Left kidney (tissue), 2 donors: ENCODE results near the gene ISYNA1. TPM values are rescaled to one million over a fixed set of nuclear protein-coding genes. Genes with fewer than 3 reads are reported as not detected.
A peak's percentile ranks its signal among the peaks of the same experiment; 100 is the strongest.

ENCODE experiments used
- DNase-seq: peaks from one replicate; pipeline ENCODE4 v3.0.0-alpha.2; 2013
- polyA plus RNA-seq: library from polyadenylated mRNA; unstranded; fragments of 120-200 nt; gene quantifications from one replicate; pipeline ENCODE4 v1.2.1, GENCODE V29; 2013; ENCODE audit not compliant: insufficient read length

The ISYNA1 gene
- polyA plus RNA-seq, 1 donor = 101 TPM

DNA sequence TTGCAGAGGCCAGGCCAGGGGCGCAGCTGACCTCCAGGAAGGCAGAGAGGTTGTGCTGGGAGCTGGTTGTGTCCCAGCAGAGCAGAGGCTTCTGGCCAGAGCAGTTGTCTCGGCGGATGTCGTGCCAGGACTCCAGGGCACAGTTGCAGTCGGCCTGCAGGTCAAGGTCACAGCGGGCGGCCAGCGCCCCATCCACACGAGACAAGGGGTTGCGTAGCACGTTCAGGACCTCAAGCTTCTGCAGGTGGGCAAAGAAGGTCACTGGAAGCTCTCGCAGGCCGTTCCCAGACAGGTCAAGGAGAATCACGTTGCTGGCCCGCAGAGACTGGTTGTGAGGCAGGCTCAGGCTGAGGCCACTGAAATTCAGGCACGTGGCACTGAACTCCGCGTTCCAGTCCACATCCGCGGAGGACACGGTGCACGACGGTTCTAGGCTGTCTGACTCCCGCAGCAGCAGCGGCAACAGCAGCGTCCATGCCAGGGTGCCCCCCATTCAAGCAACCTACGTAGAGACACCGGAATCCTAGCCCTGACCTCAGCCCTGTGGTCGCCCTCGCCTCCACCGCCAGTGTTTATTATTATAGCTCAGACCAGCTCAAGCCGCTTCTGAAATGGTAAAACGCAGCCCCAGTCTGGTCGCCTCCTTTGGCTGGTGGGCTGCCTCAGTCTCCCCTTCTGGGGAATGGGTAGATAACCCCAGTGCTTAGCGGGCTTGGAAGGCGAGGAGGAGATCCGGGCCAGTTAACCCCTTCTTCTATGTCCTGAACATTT is 41.3 kb downstream of the ISYNA1 start:
- no peak for DNase-seq

DNA sequence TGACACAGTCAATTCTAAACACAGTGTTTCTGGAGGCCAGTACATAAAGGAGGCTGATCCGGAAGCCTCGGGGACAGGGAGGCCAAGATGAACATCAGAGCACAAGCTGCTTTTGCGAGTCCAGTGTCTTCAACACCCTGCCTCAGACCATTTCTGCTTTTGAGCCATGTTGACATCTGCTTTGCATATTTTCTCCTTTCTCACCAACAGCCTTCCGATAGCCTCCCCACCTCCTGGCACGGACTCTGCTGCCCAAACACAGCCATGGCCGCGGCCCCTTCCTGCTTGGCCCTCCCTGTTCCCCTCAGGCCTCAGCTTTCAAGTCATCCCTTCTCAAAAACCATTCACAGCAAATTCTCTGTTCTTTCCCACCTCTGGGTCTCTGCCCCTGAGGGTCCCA is 44.1 kb downstream of the ISYNA1 start:
- no peak for DNase-seq

DNA sequence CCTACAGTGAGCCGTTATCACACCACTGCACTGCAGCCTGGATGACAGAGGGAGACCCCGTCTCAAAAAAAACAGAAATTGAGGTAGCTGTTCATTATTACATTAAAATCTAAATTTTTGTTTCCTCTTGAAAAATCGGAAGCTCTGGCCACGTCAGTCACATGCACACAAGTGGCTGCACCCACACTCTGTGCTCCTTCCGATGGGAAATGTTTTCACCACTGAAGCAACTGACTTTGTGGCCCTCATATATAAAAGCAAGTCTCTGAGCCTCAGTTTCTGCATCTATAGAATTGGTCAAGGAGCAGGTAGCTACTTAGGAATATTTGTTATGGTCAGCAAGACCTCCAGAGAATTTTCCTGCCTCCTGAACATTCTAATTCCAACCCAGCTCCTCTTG is 45.0 kb downstream of the ISYNA1 start:
- DNase-seq = no peak

DNA sequence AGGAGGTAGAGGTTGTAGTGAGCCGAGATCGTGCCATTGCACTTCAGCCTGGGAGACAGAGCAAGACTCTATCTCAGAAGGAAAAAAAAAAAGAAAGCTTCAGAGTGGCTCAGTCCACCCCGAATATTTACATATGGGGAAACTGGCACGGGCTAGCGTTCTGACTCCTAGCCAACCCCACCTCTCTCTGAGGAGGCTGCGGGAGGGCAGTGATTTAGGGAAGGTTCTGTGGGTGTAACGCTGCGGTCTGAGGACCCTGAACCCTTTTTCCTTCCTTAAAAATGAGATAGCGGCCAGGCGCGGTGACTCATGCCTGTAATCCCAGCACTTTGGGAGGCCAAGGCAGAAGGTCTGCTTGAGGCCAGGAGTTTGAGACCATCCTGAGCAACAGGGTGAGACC is 45.5 kb downstream of the ISYNA1 start:
- no peak for DNase-seq

DNA sequence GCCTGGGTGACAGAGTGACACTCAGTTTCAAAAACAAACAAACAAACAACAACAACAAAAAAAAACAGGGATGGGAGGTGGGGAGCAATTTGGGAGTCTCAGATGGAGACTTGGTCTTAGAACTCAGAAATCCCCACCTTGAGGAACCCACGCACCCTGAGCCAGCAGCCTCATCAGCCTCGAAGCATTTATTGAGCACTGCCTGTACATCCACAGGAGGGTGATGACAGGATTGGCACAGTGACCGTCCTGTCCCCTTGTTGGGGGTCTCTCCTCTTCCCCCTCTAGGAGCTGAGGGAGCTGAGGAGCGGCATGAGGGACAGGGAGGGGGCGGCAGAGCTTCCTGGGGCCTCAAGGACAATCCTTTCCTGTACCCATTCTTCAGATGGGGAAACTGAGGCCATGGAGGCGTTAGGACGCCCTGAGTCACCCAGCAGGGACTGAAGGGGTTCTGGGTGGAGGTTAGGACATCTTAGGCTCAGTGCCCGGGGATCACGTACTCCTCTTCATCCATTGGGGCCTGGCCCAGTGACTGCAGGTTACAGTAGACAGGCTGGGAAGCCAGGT is 46.3 kb downstream of the ISYNA1 start:
- DNase-seq = no peak

DNA sequence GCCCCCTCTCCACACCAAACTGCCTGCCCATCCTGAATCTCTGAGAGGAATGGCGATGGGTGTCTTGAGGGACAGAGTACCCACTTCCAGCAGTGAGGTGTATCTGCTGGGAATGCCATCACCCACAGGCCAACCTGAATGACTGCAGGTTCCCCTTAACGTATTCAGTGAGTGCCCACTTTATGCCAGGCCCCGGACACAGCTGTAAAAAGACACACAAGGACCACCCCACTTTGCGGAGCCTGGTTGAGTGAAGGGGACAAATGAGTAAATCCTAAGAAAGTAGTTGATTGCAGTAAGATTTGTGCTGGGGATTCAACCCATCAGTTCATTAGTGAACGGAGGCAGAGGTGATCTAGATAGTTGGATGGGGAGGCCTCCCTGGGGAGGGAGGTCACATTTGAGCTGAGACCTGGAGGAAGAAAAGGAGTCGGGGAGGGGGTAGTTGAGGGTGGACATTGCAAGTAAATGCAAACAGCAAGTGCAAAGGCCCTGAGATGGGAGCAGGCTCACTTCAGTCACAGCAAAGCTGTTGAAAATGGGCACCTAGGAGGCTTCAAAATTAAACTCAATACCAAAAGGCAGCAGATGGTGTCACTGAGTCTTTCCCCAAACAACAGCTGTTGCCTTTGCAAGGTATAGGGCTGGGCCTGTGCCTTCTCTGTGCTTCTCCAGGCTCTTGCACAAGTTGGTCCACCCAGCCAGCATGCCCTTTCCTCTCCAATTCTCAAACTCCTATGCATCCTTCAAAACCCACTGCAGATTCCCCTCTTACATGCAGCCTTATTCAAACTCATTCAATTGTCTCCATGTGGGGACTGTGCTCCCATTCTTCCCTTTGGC is 47.6 kb downstream of the ISYNA1 start:
- DNase-seq = no peak

DNA sequence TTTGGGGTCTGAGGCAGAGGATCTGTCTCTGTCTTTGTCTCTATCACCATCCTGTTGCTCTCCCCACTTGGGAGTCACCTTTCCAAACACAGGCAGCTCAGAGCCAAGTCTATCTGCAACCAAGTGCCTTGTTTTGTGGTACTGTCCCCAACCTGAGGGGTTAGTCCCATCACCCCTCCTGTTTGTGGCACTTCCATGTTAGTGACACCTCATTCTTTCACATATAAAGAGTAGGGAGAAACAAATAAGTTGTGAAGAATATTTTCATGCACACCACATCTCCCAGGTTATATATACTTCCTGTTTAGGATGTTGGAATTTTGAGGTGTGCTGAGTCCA is 48.2 kb downstream of the ISYNA1 start:
- no peak for DNase-seq

DNA sequence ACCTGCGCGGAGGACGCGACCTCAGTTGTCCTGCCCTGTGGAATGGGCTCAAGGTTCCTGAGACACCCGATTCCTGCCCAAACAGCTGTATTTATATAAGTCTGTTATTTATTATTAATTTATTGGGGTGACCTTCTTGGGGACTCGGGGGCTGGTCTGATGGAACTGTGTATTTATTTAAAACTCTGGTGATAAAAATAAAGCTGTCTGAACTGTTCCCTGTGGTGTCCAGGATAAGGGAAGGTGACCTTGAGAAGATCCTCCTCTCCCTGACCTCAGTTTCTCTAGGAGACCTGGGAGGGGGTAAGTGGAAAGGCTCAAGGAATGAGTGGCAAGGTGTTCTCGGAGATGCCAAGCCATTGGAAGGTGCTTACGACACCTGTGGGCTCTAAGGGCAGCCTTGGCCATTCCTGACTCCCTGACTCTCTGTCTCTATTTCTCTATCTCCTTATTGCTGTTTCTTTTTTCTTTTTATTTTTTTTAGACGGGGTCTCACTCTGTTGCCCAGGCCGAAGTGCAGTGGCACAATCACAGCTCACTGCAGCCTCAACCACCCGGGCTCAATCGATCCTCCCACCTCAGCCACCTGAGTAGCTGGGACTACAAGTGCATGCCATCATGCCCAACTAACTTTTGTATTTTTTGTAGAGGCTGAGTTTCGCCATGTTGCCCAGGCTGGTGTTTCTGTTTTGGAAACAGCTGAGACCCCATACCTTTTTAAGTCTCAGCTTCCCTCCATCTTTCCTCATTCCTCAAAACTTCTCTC is 48.8 kb downstream of the ISYNA1 start:
- DNase-seq = no peak

DNA sequence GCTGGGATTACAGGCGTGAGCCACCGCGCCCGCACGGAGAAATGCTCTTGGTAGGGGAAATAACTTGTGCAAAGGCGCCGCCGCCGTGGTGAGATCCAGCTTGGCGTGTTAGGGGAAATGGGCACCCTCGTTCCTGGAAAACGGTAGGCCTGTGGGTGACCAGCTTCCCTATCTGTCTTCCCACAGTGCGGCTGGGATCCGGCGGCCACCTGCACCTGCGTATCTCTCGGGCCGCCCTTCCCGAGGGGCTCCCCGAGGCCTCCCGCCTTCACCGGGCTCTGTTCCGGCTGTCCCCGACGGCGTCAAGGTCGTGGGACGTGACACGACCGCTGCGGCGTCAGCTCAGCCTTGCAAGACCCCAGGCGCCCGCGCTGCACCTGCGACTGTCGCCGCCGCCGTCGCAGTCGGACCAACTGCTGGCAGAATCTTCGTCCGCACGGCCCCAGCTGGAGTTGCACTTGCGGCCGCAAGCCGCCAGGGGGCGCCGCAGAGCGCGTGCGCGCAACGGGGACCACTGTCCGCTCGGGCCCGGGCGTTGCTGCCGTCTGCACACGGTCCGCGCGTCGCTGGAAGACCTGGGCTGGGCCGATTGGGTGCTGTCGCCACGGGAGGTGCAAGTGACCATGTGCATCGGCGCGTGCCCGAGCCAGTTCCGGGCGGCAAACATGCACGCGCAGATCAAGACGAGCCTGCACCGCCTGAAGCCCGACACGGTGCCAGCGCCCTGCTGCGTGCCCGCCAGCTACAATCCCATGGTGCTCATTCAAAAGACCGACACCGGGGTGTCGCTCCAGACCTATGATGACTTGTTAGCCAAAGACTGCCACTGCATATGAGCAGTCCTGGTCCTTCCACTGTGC is 49.6 kb downstream of the ISYNA1 start:
- peak; percentile 82 for DNase-seq

DNA sequence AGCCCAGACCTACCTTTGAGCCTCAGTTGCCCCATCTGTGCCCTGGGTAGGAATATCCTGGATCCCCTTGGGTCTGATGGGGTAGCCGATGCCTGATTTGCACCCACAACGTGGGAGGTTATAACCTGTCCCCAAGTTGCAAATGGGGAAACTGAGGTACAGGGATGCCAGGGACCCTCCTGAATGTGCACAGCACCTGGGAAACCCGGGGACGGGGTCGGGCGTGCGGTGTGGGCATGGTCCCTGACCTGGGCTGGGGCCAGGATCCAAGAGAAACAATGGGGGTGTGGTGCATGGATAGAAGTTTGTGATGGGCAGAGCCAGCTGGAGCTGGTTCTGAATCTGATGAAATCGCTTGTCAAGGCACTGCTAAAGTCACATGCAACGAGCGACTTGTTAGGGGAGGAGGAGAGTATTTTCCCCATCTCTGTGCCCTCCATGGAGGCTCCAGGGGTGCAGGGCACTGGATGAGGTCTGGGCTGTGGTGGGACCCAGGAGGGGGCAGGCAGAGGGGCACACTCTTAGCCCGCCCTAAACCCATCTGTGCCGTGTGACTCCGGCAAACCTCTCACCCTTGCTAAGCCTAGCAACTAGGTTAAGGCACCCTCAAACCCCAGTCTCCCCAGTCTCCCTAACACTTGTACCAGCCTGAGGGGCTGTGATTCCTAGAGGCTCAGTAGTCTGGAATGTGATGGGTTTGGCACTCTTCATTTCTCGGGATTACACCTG is 51.2 kb downstream of the ISYNA1 start:
- no peak for DNase-seq

DNA sequence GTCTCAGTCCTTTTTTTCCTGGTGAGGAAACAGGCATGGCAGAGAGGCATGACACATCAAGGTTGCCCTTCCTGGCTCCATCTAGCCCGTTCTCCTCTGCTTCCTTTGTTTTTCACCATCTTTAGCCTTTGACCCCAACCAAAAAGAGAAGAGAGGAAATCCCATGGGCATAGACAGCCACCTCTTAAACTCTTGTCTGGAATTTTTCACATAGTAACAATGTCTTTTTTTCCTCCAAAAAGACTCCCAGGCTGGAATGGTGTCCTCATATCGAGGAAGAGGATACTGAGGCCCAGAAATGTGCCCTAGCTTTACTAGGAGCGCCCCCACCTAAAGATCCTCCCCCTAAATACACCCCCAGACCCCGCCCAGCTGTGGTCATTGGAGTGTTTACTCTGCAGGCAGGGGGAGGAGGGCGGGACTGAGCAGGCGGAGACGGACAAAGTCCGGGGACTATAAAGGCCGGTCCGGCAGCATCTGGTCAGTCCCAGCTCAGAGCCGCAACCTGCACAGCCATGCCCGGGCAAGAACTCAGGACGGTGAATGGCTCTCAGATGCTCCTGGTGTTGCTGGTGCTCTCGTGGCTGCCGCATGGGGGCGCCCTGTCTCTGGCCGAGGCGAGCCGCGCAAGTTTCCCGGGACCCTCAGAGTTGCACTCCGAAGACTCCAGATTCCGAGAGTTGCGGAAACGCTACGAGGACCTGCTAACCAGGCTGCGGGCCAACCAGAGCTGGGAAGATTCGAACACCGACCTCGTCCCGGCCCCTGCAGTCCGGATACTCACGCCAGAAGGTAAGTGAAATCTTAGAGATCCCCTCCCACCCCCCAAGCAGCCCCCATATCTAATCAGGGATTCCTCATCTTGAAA is 52.0 kb downstream of the ISYNA1 start, which contains the start of gene GDF15:
Gene GDF15, plus strand, starts transcription at position 484 of the 868 bp plus-strand sequence. Its CDS starts 32 bp downstream, at position 516.
- no peak for DNase-seq

DNA sequence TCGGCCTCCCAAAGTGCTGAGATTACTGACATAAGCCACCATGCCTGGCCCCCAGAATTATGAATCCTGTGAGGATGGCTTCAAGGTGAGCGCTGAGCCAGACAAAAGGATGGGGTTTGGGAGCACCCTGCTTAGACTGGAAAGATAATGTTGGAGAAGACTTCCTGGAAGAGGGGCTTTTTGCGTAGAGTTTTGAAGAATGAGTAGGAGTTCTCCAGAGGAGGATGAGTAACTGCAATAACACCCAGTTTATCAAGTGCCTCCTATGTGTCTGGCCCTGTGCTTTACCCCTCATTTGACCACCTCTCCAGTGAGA is 52.6 kb downstream of the ISYNA1 start:
- DNase-seq = no peak

DNA sequence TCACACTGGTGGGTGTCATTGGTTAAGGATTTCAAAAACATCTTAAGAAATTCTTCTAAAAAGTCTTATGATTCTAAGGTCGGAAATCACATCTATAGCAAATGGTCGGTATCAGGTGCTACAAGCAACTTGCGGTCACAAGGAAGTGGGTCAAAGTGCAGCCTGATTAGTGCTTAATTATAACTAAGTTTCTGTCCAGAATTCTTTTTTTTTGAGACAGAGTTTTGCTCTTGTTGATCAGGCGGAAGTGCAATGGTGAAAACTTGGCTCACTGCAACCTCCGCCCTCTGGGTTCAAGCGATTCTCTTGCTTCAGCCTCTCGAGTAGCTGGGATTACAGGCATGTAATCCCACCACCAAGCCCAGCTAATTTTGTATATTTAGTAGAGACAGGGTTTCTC is 53.2 kb downstream of the ISYNA1 start:
- no peak for DNase-seq

Other genes with a start within 250 kb of the ISYNA1 start
- gene MPV17L2, start 244.9 kb downstream of the ISYNA1 start, polyA plus RNA-seq = 8.6 TPM
- 3.8 TPM for gene RAB3A, start 234.1 kb downstream of the ISYNA1 start, polyA plus RNA-seq
- gene PDE4C, start 211.7 kb downstream of the ISYNA1 start, polyA plus RNA-seq = 0.75 TPM
- 7.2 TPM for gene IQCN, start 163.7 kb downstream of the ISYNA1 start, polyA plus RNA-seq
- gene JUND, start 156.5 kb downstream of the ISYNA1 start, polyA plus RNA-seq = 55.1 TPM
- 84.7 TPM for gene LSM4, start 115.1 kb downstream of the ISYNA1 start, polyA plus RNA-seq
- gene PGPEP1, start 97.5 kb downstream of the ISYNA1 start, polyA plus RNA-seq = 27.2 TPM
- gene GDF15, start 52.0 kb downstream of the ISYNA1 start, polyA plus RNA-seq = 4.2 TPM
- 0.52 TPM for gene LRRC25, start 40.5 kb downstream of the ISYNA1 start, polyA plus RNA-seq
- gene SSBP4, start 18.7 kb downstream of the ISYNA1 start, polyA plus RNA-seq = 57.8 TPM
- gene ELL, start 83.9 kb upstream of the ISYNA1 start, polyA plus RNA-seq = 8.4 TPM
- 152 TPM for gene FKBP8, start 105.4 kb upstream of the ISYNA1 start, polyA plus RNA-seq
- 56.5 TPM for gene KXD1, start 119.7 kb upstream of the ISYNA1 start, polyA plus RNA-seq
- 717 TPM for gene UBA52, start 133.7 kb upstream of the ISYNA1 start, polyA plus RNA-seq
- gene REX1BD, start 150.7 kb upstream of the ISYNA1 start, polyA plus RNA-seq = 22.5 TPM
- 3.4 TPM for gene CRLF1, start 168.7 kb upstream of the ISYNA1 start, polyA plus RNA-seq
- gene TMEM59L, start 174.7 kb upstream of the ISYNA1 start, polyA plus RNA-seq = 2.5 TPM
- gene KLHL26, start 198.9 kb upstream of the ISYNA1 start, polyA plus RNA-seq = 5.2 TPM
- gene CRTC1, start 245.5 kb upstream of the ISYNA1 start, polyA plus RNA-seq = 16.7 TPM